CD14-positive monocyte (primary cell): Measurements from ENCODE around the gene TNFSF4. TPM values are rescaled to one million over a fixed set of nuclear protein-coding genes. Genes with fewer than 3 reads are reported as not detected.

Source experiments
- DNase-seq, 3 donors: peaks; one replicate each; pipeline ENCODE4 v3.0.0-alpha.2; 2011 to 2022
- H2AFZ ChIP-seq: 2 replicates; pipeline ENCODE4 v1.6.0; 2012; ENCODE audit warnings: mild to moderate bottlenecking, low read depth, low read length, inconsistent platforms; ENCODE audit not compliant: insufficient read depth, poor library complexity, severe bottlenecking
- H3K27ac ChIP-seq, 2 donors: 1 replicate in 1 of 2; 2 replicates in 1 of 2; pipeline ENCODE4 v1.5.1; 2012 to 2013; ENCODE audit warnings: low read length in 2 of 2, control low read depth in 1 of 2, inconsistent platforms in 1 of 2, low read depth in 1 of 2, mild to moderate bottlenecking in 1 of 2
- H3K27me3 ChIP-seq, 2 donors: one replicate each; pipeline versions ENCODE4 v1.6.0 to v1.6.1; 2011 to 2013; ENCODE audit warnings: low read length in 2 of 2; ENCODE audit not compliant: control insufficient read depth in 2 of 2, insufficient read depth in 2 of 2
- H3K36me3 ChIP-seq, 2 donors: replicated peaks in 1 of 2; 1 replicate in 1 of 2; 2 replicates in 1 of 2; pipeline versions ENCODE4 v1.5.1 to v1.6.1; 2012 to 2013; ENCODE audit warnings: low read length in 2 of 2, control low read depth in 1 of 2, inconsistent platforms in 1 of 2, mild to moderate bottlenecking in 1 of 2; ENCODE audit not compliant: insufficient read depth in 2 of 2, control insufficient read depth in 1 of 2
- H3K4me1 ChIP-seq, 2 donors: 1 replicate in 1 of 2; 2 replicates in 1 of 2; pipeline versions ENCODE4 v1.5.1 to v1.6.1; 2012 to 2013; ENCODE audit warnings: low read length in 2 of 2, control low read depth in 1 of 2, inconsistent platforms in 1 of 2, mild to moderate bottlenecking in 1 of 2, moderate library complexity in 1 of 2; ENCODE audit not compliant: insufficient read depth in 2 of 2, control insufficient read depth in 1 of 2
- H3K4me2 ChIP-seq: replicated peaks from 2 replicates; pipeline ENCODE3; 2012; ENCODE audit warnings: low read length, moderate library complexity, mild to moderate bottlenecking; ENCODE audit not compliant: poor library complexity, severe bottlenecking; ENCODE audit errors: extremely low read depth
- H3K4me3 ChIP-seq, 3 experiments: fragments of 200-600 bp in 1 of 3; sonication (generic) in 1 of 3; replicated peaks in 1 of 3; 1 replicate in 2 of 3; 2 replicates in 1 of 3; pipeline ENCODE4 v1.5.1; 2011 to 2013; ENCODE audit warnings: low read length in 3 of 3, mild to moderate bottlenecking in 3 of 3, control low read depth in 2 of 3, low read depth in 2 of 3, inconsistent platforms in 1 of 3, moderate library complexity in 1 of 3
- H3K79me2 ChIP-seq: 2 replicates; pipeline ENCODE4 v1.6.0; 2012; ENCODE audit warnings: mild to moderate bottlenecking, control low read depth, inconsistent platforms, low read length, moderate library complexity; ENCODE audit not compliant: insufficient read depth
- H3K9ac ChIP-seq: 2 replicates; pipeline ENCODE4 v1.6.0; 2017; ENCODE audit warnings: low read length, mild to moderate bottlenecking; ENCODE audit not compliant: insufficient read depth, poor library complexity, severe bottlenecking
- H3K9me3 ChIP-seq, 2 donors: replicated peaks in 1 of 2; 1 replicate in 1 of 2; 2 replicates in 1 of 2; pipeline versions ENCODE4 v1.5.1 to v1.6.1; 2012 to 2013; ENCODE audit warnings: low read length in 2 of 2, control low read depth in 1 of 2; ENCODE audit not compliant: control insufficient read depth in 1 of 2, insufficient read depth in 1 of 2
- H4K20me1 ChIP-seq: 2 replicates; pipeline ENCODE4 v1.6.0; 2012; ENCODE audit warnings: mild to moderate bottlenecking, low read length, control low read depth, moderate library complexity; ENCODE audit not compliant: insufficient read depth
- H3K27ac Mint-ChIP-seq, 7 donors: one replicate each; pipeline ENCODE4 v1.8.0; 2020; ENCODE audit warnings: mild to moderate bottlenecking in 7 of 7, mixed read lengths in 7 of 7, moderate library complexity in 6 of 7, inconsistent platforms in 2 of 7
- H3K27me3 Mint-ChIP-seq, 3 donors: one replicate each; pipeline ENCODE4 v1.8.0; 2021 to 2022; ENCODE audit warnings: low read depth in 3 of 3, mild to moderate bottlenecking in 3 of 3, mixed read lengths in 3 of 3, moderate library complexity in 3 of 3, inconsistent platforms in 1 of 3
- H3K36me3 Mint-ChIP-seq, 2 donors: one replicate each; pipeline ENCODE4 v1.8.0; 2020; ENCODE audit warnings: mixed read lengths in 2 of 2, inconsistent platforms in 1 of 2, mild to moderate bottlenecking in 1 of 2
- H3K4me1 Mint-ChIP-seq: one replicate; pipeline ENCODE4 v1.8.0; 2020; ENCODE audit warnings: mild to moderate bottlenecking, mixed read lengths
- H3K4me3 Mint-ChIP-seq, 2 donors: one replicate each; pipeline ENCODE4 v1.8.0; 2020; ENCODE audit warnings: mild to moderate bottlenecking in 2 of 2, mixed read lengths in 2 of 2, moderate library complexity in 1 of 2
- H3K9me3 Mint-ChIP-seq, 7 donors: one replicate each; pipeline ENCODE4 v1.8.0; 2020 to 2022; ENCODE audit warnings: mixed read lengths in 7 of 7, mild to moderate bottlenecking in 6 of 7, moderate library complexity in 6 of 7, inconsistent platforms in 2 of 7
- WGBS: methylation state at CpG from one replicate; pipeline ENCODE4 v1.1.5; 2013; ENCODE audit warnings: missing lambda C conversion rate; ENCODE audit not compliant: insufficient coverage; 5-methylcytosine and 5-hydroxymethylcytosine counted together
- intact Hi-C, 2 donors: fragments of 100-400 bp; cut with micrococcal nuclease; formaldehyde crosslinking; loops; one replicate each; pipeline versions ENCODE4 v1.15.0 to v1.15.1; 2023
- polyA plus RNA-seq, 3 donors: library from polyadenylated mRNA; depleted of rRNA in 1 of 3; unstranded in 2 of 3; stranded (reverse) in 1 of 3; fragments of 300-500 nt in 2 of 3; fragments of >200 nt in 1 of 3; fragmentation: Illumina TruSeq in 2 of 3; gene quantifications; 1 replicate in 2 of 3; 2 replicates in 1 of 3; pipeline ENCODE4 v1.2.3, GENCODE V29; 2012 to 2021
- TF ChIP-seq, protein P1 (sequence below): fragments of 200-600 bp; IDR thresholded peaks from one replicate; pipeline ENCODE4 v1.8.0; 2022; ENCODE audit warnings: antibody characterized with exemption, mild to moderate bottlenecking

Gene TNFSF4
- polyA plus RNA-seq, 3 donors: 0.21 to 0.40 (median 0.38) TPM

- no CpG with 5 or more reads among the region's 2 CpGs for WGBS
- no peaks in the 10 kb centered on the region for H3K36me3 Mint-ChIP-seq
- Histone ChIP-seq H3K79me2 (no peaks in the 10 kb centered on the region), H3K9me3 (no peaks in the 10 kb centered on the region), H3K4me1 (no peaks in the 10 kb centered on the region), H3K27ac (no peak overlapping the region), H3K27me3 (no peaks in the 10 kb centered on the region), H3K4me3 (no peak overlapping the region), H4K20me1 (no peaks in the 10 kb centered on the region), H3K36me3 (no peaks in the 10 kb centered on the region), H3K9ac (no peak overlapping the region), H2AFZ (no peak overlapping the region), H3K4me2 (no peak overlapping the region)
- intact Hi-C loops: no loop called here
- no peak overlapping the region for H3K27ac Mint-ChIP-seq
- TF ChIP-seq, protein P1, sequence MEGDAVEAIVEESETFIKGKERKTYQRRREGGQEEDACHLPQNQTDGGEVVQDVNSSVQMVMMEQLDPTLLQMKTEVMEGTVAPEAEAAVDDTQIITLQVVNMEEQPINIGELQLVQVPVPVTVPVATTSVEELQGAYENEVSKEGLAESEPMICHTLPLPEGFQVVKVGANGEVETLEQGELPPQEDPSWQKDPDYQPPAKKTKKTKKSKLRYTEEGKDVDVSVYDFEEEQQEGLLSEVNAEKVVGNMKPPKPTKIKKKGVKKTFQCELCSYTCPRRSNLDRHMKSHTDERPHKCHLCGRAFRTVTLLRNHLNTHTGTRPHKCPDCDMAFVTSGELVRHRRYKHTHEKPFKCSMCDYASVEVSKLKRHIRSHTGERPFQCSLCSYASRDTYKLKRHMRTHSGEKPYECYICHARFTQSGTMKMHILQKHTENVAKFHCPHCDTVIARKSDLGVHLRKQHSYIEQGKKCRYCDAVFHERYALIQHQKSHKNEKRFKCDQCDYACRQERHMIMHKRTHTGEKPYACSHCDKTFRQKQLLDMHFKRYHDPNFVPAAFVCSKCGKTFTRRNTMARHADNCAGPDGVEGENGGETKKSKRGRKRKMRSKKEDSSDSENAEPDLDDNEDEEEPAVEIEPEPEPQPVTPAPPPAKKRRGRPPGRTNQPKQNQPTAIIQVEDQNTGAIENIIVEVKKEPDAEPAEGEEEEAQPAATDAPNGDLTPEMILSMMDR: no peak
- H3K27me3 Mint-ChIP-seq: peaks cover 0 to 2% (median 0%) of the 10 kb centered on the region in 3 donors
- no peaks in the 10 kb centered on the region for H3K4me1 Mint-ChIP-seq
- H3K9me3 Mint-ChIP-seq: peaks cover 2 to 12% (median 7%) of the 10 kb centered on the region in 7 donors
- no peak overlapping the region for H3K4me3 Mint-ChIP-seq
- DNase-seq: no peak
Measured at GRCh38 chr1:173140733-173141132, 66.4 kb downstream of the TNFSF4 start.

- H3K4me2 ChIP-seq: no peak overlapping the region
- no peaks in the 10 kb centered on the region for H3K27me3 ChIP-seq
- no peak overlapping the region for H3K9ac ChIP-seq
- no peak overlapping the region for H3K4me3 ChIP-seq
- Mint-ChIP-seq H3K4me1 (no peaks in the 10 kb centered on the region), H3K4me3 (no peak overlapping the region), H3K27me3 (peaks cover 0 to 2% (median 0%) of the 10 kb centered on the region in 3 donors), H3K27ac (no peak overlapping the region), H3K36me3 (no peaks in the 10 kb centered on the region), H3K9me3 (peaks cover 0 to 6% (median 4%) of the 10 kb centered on the region in 7 donors)
- no peaks in the 10 kb centered on the region for H3K79me2 ChIP-seq
- no peaks in the 10 kb centered on the region for H3K4me1 ChIP-seq
- H3K9me3 ChIP-seq: no peaks in the 10 kb centered on the region
- TF ChIP-seq, protein P1: no peak
- no peaks in the 10 kb centered on the region for H4K20me1 ChIP-seq
- DNase-seq: no peak
- intact Hi-C loops: no loop called here
- H3K27ac ChIP-seq: no peak overlapping the region
- no peak overlapping the region for H2AFZ ChIP-seq
- 100% methylated on average over 2 of the region's 3 CpGs for WGBS
- no peaks in the 10 kb centered on the region for H3K36me3 ChIP-seq
Measured at GRCh38 chr1:173139706-173140105, 67.4 kb downstream of the TNFSF4 start.
